ENCODE results near the gene NEDD4.
A peak's percentile ranks its signal among the peaks of the same experiment; 100 is the strongest.
"Not testable (repeated sequence)": the region's sequence is repeated elsewhere in the genome, so short reads cannot be mapped to it uniquely, and the experiment has no call there.

NEDD4 gene

GRCh38 chr15:55891196-55891595 is 102.2 kb downstream of the NEDD4 start:
- DNase-seq = no peak

GRCh38 chr15:55884223-55884622 is 109.2 kb downstream of the NEDD4 start:
- DNase-seq = no peak

GRCh38 chr15:55879181-55879580 is 114.2 kb downstream of the NEDD4 start:
- DNase-seq = no peak

GRCh38 chr15:55873024-55873720 is 120.2 kb downstream of the NEDD4 start:
- DNase-seq = no peak

- no peak for DNase-seq
Measured at GRCh38 chr15:55872471-55872870, 120.9 kb downstream of the NEDD4 start.

GRCh38 chr15:55869660-55870059 is 123.8 kb downstream of the NEDD4 start:
- no peak for DNase-seq

GRCh38 chr15:55868707-55869106 is 124.7 kb downstream of the NEDD4 start:
- no peak for DNase-seq

- DNase-seq = not testable (repeated sequence)
Measured at GRCh38 chr15:55868291-55868690, 125.1 kb downstream of the NEDD4 start.

- DNase-seq = no peak
Measured at GRCh38 chr15:55863911-55864310, 129.5 kb downstream of the NEDD4 start.

GRCh38 chr15:55861115-55861514 is 132.3 kb downstream of the NEDD4 start:
- no peak for DNase-seq

- DNase-seq = no peak
Measured at GRCh38 chr15:55860468-55860867, 132.9 kb downstream of the NEDD4 start.

- DNase-seq = no peak
Measured at GRCh38 chr15:55859681-55860080, 133.7 kb downstream of the NEDD4 start.

- no peak for DNase-seq
Measured at GRCh38 chr15:55858661-55859060, 134.8 kb downstream of the NEDD4 start.

GRCh38 chr15:55856506-55857164 is 136.8 kb downstream of the NEDD4 start:
- no peak for DNase-seq

- DNase-seq = no peak
Measured at GRCh38 chr15:55853134-55853533, 140.3 kb downstream of the NEDD4 start.

- DNase-seq = peak in 1 of 2 experiments; percentile 9
Measured at GRCh38 chr15:55846116-55846707, 147.2 kb downstream of the NEDD4 start.

- DNase-seq = not testable (repeated sequence)
Measured at GRCh38 chr15:55842897-55843296, 150.5 kb downstream of the NEDD4 start.

GRCh38 chr15:55835866-55836265 is 157.5 kb downstream of the NEDD4 start:
- DNase-seq = no peak

GRCh38 chr15:55834331-55834730 is 159.1 kb downstream of the NEDD4 start:
- DNase-seq = no peak

GRCh38 chr15:55829826-55830225 is 163.6 kb downstream of the NEDD4 start:
- no peak for DNase-seq

- no peak for DNase-seq
Measured at GRCh38 chr15:55827955-55828354, 165.5 kb downstream of the NEDD4 start.

- no peak for DNase-seq
Measured at GRCh38 chr15:55827204-55827603, 166.2 kb downstream of the NEDD4 start.

GRCh38 chr15:55824857-55825613 is 168.4 kb downstream of the NEDD4 start:
- no peak for DNase-seq

All from activated CD4-positive, alpha-beta T cell treated with anti-CD3 and anti-CD28 coated beads, Interleukin-2, amount 50 U/mL, for 4 hours (primary cell).